ENCODE data around the gene BDKRB2. TPM values are rescaled to one million over a fixed set of nuclear protein-coding genes. Genes with fewer than 3 reads are reported as not detected.

Gene BDKRB2
- total RNA-seq, 1 experiment from 2014 or later = 0.49 TPM

DNA sequence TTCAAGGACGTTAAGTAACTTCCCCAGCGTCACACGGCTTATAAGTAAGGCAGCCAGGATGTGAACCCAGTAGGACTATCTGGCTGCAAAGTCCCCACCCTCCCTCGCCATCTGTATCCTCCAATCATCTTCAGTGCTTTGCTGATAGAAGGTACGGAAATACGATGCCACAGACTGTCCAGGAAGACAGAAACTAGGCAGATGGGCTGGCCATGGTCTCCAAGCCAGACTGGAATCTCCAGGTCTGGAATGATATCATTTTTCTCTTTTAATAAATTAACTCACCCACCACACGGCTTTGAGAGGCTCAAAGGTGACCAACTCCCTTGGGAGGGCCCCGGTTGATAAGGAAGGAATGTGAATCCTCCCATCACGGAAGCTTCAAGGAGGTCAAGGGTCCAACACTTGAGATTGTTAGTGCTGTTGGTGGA lies 35.1 kb downstream of the BDKRB2 start (continued):
- TF ChIP-seq, protein P1, sequence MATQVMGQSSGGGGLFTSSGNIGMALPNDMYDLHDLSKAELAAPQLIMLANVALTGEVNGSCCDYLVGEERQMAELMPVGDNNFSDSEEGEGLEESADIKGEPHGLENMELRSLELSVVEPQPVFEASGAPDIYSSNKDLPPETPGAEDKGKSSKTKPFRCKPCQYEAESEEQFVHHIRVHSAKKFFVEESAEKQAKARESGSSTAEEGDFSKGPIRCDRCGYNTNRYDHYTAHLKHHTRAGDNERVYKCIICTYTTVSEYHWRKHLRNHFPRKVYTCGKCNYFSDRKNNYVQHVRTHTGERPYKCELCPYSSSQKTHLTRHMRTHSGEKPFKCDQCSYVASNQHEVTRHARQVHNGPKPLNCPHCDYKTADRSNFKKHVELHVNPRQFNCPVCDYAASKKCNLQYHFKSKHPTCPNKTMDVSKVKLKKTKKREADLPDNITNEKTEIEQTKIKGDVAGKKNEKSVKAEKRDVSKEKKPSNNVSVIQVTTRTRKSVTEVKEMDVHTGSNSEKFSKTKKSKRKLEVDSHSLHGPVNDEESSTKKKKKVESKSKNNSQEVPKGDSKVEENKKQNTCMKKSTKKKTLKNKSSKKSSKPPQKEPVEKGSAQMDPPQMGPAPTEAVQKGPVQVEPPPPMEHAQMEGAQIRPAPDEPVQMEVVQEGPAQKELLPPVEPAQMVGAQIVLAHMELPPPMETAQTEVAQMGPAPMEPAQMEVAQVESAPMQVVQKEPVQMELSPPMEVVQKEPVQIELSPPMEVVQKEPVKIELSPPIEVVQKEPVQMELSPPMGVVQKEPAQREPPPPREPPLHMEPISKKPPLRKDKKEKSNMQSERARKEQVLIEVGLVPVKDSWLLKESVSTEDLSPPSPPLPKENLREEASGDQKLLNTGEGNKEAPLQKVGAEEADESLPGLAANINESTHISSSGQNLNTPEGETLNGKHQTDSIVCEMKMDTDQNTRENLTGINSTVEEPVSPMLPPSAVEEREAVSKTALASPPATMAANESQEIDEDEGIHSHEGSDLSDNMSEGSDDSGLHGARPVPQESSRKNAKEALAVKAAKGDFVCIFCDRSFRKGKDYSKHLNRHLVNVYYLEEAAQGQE (IDR thresholded peaks at IDR 0.05; ENCODE audit: low read depth) = no peak
- TF ChIP-seq CTCF (IDR thresholded peaks at IDR 0.05 in 2 of 3, conservative IDR thresholded peaks at IDR 0.05 in 1 of 3; ENCODE audit: borderline replicate concordance in 1 of 3, insufficient read depth in 1 of 3, low read depth in 2 of 3, low read length in 2 of 3) (no peak), POLR2AphosphoS5 (IDR thresholded peaks at IDR 0.05; ENCODE audit: low read depth, low read length) (no peak), TCF7L2 (IDR thresholded peaks at IDR 0.05; ENCODE audit: borderline replicate concordance, extremely low read depth, insufficient read depth, insufficient read length) (no peak)

GRCh38 chr14:96240641-96241040 lies 36.0 kb downstream of the BDKRB2 start:
- Histone ChIP-seq H3K4me1 (ENCODE audit: control insufficient read depth in 1 of 2, insufficient read depth in 2 of 2, low read length in 2 of 2) (no peaks in the 10 kb centered on the region), H3K36me3 (ENCODE audit: control insufficient read depth in 1 of 2, insufficient read depth in 2 of 2, low read length in 2 of 2) (no peaks in the 10 kb centered on the region), H3K27ac (ENCODE audit: low read depth, low read length) (no peak overlapping the region), H3K27me3 (ENCODE audit: insufficient read depth, low read length) (no peaks in the 10 kb centered on the region; the same call in 1 of the 2 replicates), H3K4me3 (replicated peaks in 1 of 2; ENCODE audit: low read depth in 1 of 2, low read length in 2 of 2) (no peak overlapping the region), H2AFZ (ENCODE audit: low read depth, low read length, poor library complexity, severe bottlenecking) (no peak overlapping the region), H3K79me2 (ENCODE audit: insufficient read depth, low read length) (no peaks in the 10 kb centered on the region), H3K4me2 (ENCODE audit: low read length) (no peak overlapping the region), H3K9me2 (ENCODE audit: insufficient read depth) (no peaks in the 10 kb centered on the region), H3K9ac (ENCODE audit: low read length) (no peak overlapping the region), H4K20me1 (ENCODE audit: insufficient read depth) (no peaks in the 10 kb centered on the region), H3K9me3 (ENCODE audit: control insufficient read depth in 1 of 2, insufficient read depth in 1 of 2, low read depth in 1 of 2, low read length in 2 of 2) (no peaks in the 10 kb centered on the region)
- no peak for TF ChIP-seq RAD21 (IDR thresholded peaks at IDR 0.05; ENCODE audit: low read depth)
- no peak for TF ChIP-seq POLR2A (IDR thresholded peaks at IDR 0.05; ENCODE audit: borderline replicate concordance, extremely low read depth, insufficient read depth, insufficient read length)
- TF ChIP-seq, protein P1 (IDR thresholded peaks at IDR 0.05; ENCODE audit: low read depth) = no peak
- CTCF ChIA-PET = no interaction called here
- BruUV-seq (replicated peaks) = no TSS peak
- ATAC-seq = no peak
- intact Hi-C loops (cut with micrococcal nuclease) = no loop called here
- no peak for DNase-seq (ENCODE audit: low read depth, low spot score)
- RAD21 ChIA-PET (ENCODE audit: low non-redundant PET in 1 of 2, low total read pairs in 2 of 2, uncharacterized antibody in 2 of 2, unreplicated experiment in 2 of 2) = no interaction called here
- POLR2A ChIA-PET = no interaction called here

Data from HCT116 (cell line).